Measurements from ENCODE around the gene KLF7.

The KLF7 gene

GRCh38 chr2:207151048-207151447 lies 14.7 kb downstream of the KLF7 start:
- H3K9me3 ChIP-seq: no peaks in the 10 kb centered on the region
- no peak for DNase-seq (ENCODE audit: low spot score in 2 of 2)
- in situ Hi-C loops (cut with MboI; ENCODE audit: low sequenced_read_pairs): loop anchor here (25.0 kb wide), 1 partner anchor 311 kb away; no protein-coding TSS in a partner anchor
- no peaks in the 10 kb centered on the region for H3K27me3 ChIP-seq (ENCODE audit: low read depth)
- peaks cover 1% of the 10 kb centered on the region; the same call in 1 of the 2 replicates for H3K36me3 ChIP-seq (replicated peaks)
- H3K4me1 ChIP-seq: peaks cover 75% of the 10 kb centered on the region
- no peak overlapping the region for H3K4me3 ChIP-seq

DNA sequence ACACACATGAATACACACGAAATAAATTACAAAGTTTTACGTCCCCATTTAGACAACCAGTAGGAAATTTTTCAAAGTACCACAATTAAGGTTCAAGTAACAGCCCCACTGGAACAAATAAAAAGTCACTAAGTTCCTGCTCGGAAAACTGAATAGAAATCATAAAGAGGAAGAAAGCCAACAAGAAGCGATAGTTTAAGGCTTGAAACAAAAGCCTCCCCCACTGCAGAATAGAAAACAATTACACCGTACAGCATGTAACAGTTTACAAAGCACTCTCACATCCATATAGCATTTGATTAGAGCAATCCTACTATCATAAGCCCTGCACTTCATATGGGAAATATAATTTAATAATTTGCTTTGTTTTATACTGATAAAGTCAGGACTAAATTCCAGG lies 15.5 kb downstream of the KLF7 start:
- peaks cover 68% of the 10 kb centered on the region for H3K4me1 ChIP-seq
- no peak for DNase-seq (ENCODE audit: low spot score in 2 of 2)
- no peaks in the 10 kb centered on the region for H3K27me3 ChIP-seq (ENCODE audit: low read depth)
- no peak overlapping the region for H3K4me3 ChIP-seq
- H3K36me3 ChIP-seq (replicated peaks): peaks cover 2% of the 10 kb centered on the region; the same call in 1 of the 2 replicates
- H3K9me3 ChIP-seq: no peaks in the 10 kb centered on the region
- in situ Hi-C loops (cut with MboI; ENCODE audit: low sequenced_read_pairs): loop anchor here (25.0 kb wide), 1 partner anchor 312 kb away; no protein-coding TSS in a partner anchor

GRCh38 chr2:207149249-207150213 lies 16.2 kb downstream of the KLF7 start:
- H3K4me3 ChIP-seq: no peak overlapping the region
- in situ Hi-C loops (cut with MboI; ENCODE audit: low sequenced_read_pairs): loop anchor here (25.0 kb wide), 1 partner anchor 313 kb away; no protein-coding TSS in a partner anchor

DNA sequence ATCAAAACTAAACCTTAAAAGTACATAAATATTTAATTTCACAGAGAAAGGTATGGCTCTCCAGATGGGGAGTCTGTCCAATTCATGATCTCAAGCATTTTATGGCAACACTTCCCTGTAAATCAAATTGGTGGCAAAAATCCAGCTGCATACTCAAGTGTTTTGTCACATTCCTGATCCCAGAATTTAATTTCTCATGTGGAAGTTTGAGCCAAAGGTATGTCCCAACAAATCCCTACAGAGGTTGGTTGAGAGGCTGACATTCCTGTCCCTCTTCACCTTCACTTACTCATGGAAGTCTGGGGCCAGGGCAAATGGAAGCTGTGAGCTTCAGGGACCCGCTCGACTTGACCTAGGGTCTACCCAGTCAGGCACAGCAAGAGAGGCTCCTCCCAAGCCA lies 17.7 kb downstream of the KLF7 start:
- no peaks in the 10 kb centered on the region for H3K9me3 ChIP-seq
- H3K4me1 ChIP-seq: peaks cover 57% of the 10 kb centered on the region
- no peak for DNase-seq (ENCODE audit: low spot score in 2 of 2)
- H3K27me3 ChIP-seq (ENCODE audit: low read depth): no peaks in the 10 kb centered on the region
- peaks cover 2% of the 10 kb centered on the region; the same call in 1 of the 2 replicates for H3K36me3 ChIP-seq (replicated peaks)
- in situ Hi-C loops (cut with MboI; ENCODE audit: low sequenced_read_pairs): no loop called here
- H3K4me3 ChIP-seq: no peak overlapping the region

More at GRCh38 chr2:207149249-207150213, 16.2 kb downstream of the KLF7 start:
- peaks cover 60% of the 10 kb centered on the region for H3K4me1 ChIP-seq
- no peaks in the 10 kb centered on the region for H3K27me3 ChIP-seq (ENCODE audit: low read depth)
- no peaks in the 10 kb centered on the region for H3K9me3 ChIP-seq
- H3K36me3 ChIP-seq (replicated peaks): peaks cover 2% of the 10 kb centered on the region; the same call in 1 of the 2 replicates
- no peak for DNase-seq (ENCODE audit: low spot score in 2 of 2)

- in situ Hi-C loops (cut with MboI; ENCODE audit: low sequenced_read_pairs): no loop called here
- Histone ChIP-seq H3K36me3 (replicated peaks) (peaks cover 5% of the 10 kb centered on the region), H3K27me3 (ENCODE audit: low read depth) (no peaks in the 10 kb centered on the region), H3K4me3 (no peak overlapping the region), H3K9me3 (no peaks in the 10 kb centered on the region), H3K4me1 (peaks cover 43% of the 10 kb centered on the region)
- DNase-seq (ENCODE audit: low spot score in 2 of 2): no peak
Measured at GRCh38 chr2:207144173-207144785, 21.5 kb downstream of the KLF7 start.

GRCh38 chr2:207143215-207144172 lies 22.3 kb downstream of the KLF7 start:
- DNase-seq (ENCODE audit: low spot score in 2 of 2): peak in 1 of 2 experiments; percentile 68
- Histone ChIP-seq H3K36me3 (replicated peaks) (peaks cover 7% of the 10 kb centered on the region), H3K4me1 (peaks cover 41% of the 10 kb centered on the region), H3K27me3 (ENCODE audit: low read depth) (no peaks in the 10 kb centered on the region), H3K4me3 (no peak overlapping the region), H3K9me3 (no peaks in the 10 kb centered on the region)
- in situ Hi-C loops (cut with MboI; ENCODE audit: low sequenced_read_pairs): no loop called here

- Histone ChIP-seq H3K9me3 (no peaks in the 10 kb centered on the region), H3K4me1 (peaks cover 32% of the 10 kb centered on the region), H3K4me3 (no peak overlapping the region), H3K36me3 (replicated peaks) (peaks cover 7% of the 10 kb centered on the region), H3K27me3 (ENCODE audit: low read depth) (no peaks in the 10 kb centered on the region)
- no peak for DNase-seq (ENCODE audit: low spot score in 2 of 2)
- in situ Hi-C loops (cut with MboI; ENCODE audit: low sequenced_read_pairs): no loop called here
Measured at GRCh38 chr2:207142461-207142860, 23.3 kb downstream of the KLF7 start.

DNA sequence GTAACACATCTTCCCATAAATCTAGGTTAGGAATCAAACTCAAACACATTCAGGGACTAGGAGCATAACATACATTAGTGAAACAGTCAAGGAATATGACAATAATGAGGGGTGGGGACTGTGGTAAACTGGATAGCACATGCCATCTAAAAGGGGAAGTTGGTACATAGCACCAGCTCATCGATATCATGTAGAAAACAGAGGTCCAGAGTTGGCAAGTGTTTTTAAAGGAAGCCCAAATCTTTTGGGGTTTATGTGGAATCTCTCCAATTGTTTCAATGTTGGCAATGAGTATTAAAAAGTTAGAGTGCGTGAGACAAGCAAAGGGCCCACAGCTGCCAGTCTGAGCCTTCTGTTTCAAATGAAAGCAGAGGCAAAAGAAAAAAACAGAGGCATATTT lies 24.4 kb downstream of the KLF7 start:
- no peak for DNase-seq (ENCODE audit: low spot score in 2 of 2)
- no peaks in the 10 kb centered on the region for H3K27me3 ChIP-seq (ENCODE audit: low read depth)
- in situ Hi-C loops (cut with MboI; ENCODE audit: low sequenced_read_pairs): no loop called here
- no peak overlapping the region for H3K4me3 ChIP-seq
- H3K4me1 ChIP-seq: peaks cover 37% of the 10 kb centered on the region
- no peaks in the 10 kb centered on the region for H3K9me3 ChIP-seq
- peaks cover 7% of the 10 kb centered on the region for H3K36me3 ChIP-seq (replicated peaks)

- in situ Hi-C loops (cut with MboI; ENCODE audit: low sequenced_read_pairs): no loop called here
- peaks cover 37% of the 10 kb centered on the region for H3K4me1 ChIP-seq
Measured at GRCh38 chr2:207140265-207140664, 25.5 kb downstream of the KLF7 start.

DNA sequence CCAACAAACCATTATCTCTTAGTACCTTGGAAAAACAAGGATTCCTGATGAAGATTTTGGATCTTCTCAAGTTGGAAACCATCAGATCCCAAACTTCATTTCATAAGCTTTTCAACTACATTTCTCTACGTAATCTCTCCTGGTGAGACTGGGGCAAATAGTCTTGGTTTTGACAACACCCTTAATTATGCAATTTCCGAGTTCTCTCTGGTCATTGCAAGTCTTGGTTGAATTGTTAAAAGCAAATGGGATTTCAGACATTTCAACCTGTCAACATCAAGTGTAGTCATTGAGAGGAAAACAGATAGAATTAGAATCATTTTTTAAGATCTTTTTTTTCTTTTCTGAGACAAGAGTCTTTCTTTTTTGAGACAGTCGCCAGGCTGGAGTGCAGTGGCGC lies 26.2 kb downstream of the KLF7 start:
- H3K9me3 ChIP-seq: no peaks in the 10 kb centered on the region
- H3K27me3 ChIP-seq (ENCODE audit: low read depth): no peaks in the 10 kb centered on the region
- DNase-seq (ENCODE audit: low spot score in 2 of 2): no peak
- peaks cover 5% of the 10 kb centered on the region for H3K36me3 ChIP-seq (replicated peaks)
- no peak overlapping the region for H3K4me3 ChIP-seq
- peaks cover 38% of the 10 kb centered on the region for H3K4me1 ChIP-seq
- in situ Hi-C loops (cut with MboI; ENCODE audit: low sequenced_read_pairs): no loop called here

More at GRCh38 chr2:207140265-207140664, 25.5 kb downstream of the KLF7 start:
- H3K4me3 ChIP-seq: no peak overlapping the region
- peaks cover 5% of the 10 kb centered on the region for H3K36me3 ChIP-seq (replicated peaks)
- H3K9me3 ChIP-seq: no peaks in the 10 kb centered on the region
- H3K27me3 ChIP-seq (ENCODE audit: low read depth): no peaks in the 10 kb centered on the region
- DNase-seq (ENCODE audit: low spot score in 2 of 2): no peak

DNA sequence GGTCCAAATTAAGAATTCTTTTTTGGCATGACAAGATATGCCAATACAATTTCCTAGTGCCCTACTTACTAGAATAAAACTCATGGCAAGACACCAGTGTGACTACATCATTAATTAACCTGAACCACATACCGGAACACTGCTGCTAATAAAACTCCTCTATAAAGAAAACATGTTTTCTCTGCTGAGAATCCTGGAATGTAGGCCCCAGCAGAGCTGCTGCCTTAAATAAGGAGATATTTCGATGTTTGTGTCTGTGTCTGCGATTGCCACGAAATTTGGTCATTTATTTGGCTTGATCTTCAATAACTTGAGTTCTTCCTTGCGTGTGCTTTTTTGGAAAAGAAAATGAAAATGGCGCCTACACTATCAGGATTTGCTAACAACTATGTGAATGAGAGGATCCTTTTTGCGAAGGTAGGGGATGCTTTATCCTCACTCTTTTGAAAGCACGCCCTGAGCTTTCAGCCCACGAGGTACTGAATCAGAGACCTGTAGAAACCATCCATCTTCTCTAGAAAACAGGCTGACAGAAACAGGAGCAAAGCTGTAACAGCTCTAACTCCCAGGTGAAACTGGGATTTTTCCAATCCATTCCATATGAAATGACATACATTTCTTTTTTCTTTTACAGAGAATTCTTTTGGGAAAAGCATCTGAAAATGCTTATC lies 27.0 kb downstream of the KLF7 start:
- peaks cover 39% of the 10 kb centered on the region for H3K4me1 ChIP-seq
- no peaks in the 10 kb centered on the region for H3K9me3 ChIP-seq
- in situ Hi-C loops (cut with MboI; ENCODE audit: low sequenced_read_pairs): no loop called here
- no peak overlapping the region for H3K4me3 ChIP-seq
- peaks cover 5% of the 10 kb centered on the region for H3K36me3 ChIP-seq (replicated peaks)
- no peaks in the 10 kb centered on the region for H3K27me3 ChIP-seq (ENCODE audit: low read depth)
- no peak for DNase-seq (ENCODE audit: low spot score in 2 of 2)

DNA sequence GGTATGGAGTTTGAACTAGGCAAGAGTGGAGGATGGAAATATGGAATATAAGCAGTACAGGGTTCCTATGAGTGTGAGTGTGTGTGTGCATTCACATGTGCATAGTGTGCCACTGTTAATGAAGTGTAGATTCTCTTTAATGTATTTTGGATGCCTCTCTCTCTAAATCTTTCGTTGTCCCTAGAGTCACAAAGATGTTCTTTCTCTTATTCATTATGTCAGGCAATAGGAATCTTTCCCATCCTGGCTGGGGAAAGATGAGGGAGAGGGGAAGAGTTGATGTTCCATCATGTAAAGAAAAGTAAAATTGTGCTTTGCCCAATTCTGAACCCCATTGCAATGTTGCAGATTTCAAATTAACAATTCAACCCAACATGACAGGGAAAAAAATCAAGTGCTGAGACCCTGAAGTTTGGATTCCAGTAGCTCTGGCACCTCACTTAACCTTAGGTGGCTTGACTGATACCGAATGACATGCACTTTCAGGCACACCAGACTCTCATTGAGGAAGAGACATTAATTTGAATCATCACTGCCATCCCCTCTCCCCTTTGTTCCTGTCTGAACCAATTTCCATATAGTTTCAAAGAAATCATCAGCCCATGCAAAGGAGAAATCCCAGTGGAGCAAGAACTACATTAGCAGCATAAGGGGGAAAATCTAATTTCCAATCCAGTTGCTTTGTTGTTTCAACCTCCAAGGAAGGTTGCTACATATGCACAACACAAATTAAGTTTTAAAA lies 28.0 kb downstream of the KLF7 start:
- no peak for DNase-seq (ENCODE audit: low spot score in 2 of 2)

More for the DNA sequence above, 28.0 kb downstream of the KLF7 start:
- no peaks in the 10 kb centered on the region for H3K9me3 ChIP-seq
- H3K4me3 ChIP-seq: no peak overlapping the region
- in situ Hi-C loops (cut with MboI; ENCODE audit: low sequenced_read_pairs): no loop called here
- no peaks in the 10 kb centered on the region for H3K27me3 ChIP-seq (ENCODE audit: low read depth)
- H3K4me1 ChIP-seq: peaks cover 40% of the 10 kb centered on the region
- H3K36me3 ChIP-seq (replicated peaks): peaks cover 5% of the 10 kb centered on the region

All from HAP-1 (cell line).